ENCODE results near the gene OR2H1.

OR2H1 gene

DNA sequence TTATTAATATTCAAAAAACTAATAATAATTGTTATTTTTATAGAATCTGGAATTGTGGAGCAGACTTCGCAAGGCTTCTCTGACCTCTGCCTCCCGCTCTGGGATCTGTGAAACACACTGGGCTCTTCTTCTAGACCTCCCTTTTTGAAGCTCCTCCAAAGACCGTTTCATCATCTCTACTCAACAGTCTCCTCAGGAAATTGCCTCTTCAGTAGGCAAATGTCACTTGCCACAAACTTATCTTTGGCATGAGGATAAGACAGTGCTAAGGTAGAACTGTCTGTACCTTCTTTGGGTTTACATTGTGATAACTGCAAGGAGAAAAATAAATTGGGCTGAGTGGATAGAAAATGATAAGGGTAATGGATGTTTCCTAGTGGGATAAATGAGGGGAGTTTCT, 33.1 kb downstream of the OR2H1 start:
- H3K79me2 ChIP-seq (ENCODE audit: control insufficient read depth, low read length): no peaks in the 10 kb centered on the region
- H3K27ac ChIP-seq (ENCODE audit: low read depth, low read length): no peak overlapping the region
- H3K36me3 ChIP-seq (ENCODE audit: control insufficient read depth, low read length): no peaks in the 10 kb centered on the region
- H3K4me3 ChIP-seq (ENCODE audit: low read length): no peak overlapping the region
- no peak overlapping the region for H3K4me2 ChIP-seq (ENCODE audit: low read length)
- TF ChIP-seq, protein P1, sequence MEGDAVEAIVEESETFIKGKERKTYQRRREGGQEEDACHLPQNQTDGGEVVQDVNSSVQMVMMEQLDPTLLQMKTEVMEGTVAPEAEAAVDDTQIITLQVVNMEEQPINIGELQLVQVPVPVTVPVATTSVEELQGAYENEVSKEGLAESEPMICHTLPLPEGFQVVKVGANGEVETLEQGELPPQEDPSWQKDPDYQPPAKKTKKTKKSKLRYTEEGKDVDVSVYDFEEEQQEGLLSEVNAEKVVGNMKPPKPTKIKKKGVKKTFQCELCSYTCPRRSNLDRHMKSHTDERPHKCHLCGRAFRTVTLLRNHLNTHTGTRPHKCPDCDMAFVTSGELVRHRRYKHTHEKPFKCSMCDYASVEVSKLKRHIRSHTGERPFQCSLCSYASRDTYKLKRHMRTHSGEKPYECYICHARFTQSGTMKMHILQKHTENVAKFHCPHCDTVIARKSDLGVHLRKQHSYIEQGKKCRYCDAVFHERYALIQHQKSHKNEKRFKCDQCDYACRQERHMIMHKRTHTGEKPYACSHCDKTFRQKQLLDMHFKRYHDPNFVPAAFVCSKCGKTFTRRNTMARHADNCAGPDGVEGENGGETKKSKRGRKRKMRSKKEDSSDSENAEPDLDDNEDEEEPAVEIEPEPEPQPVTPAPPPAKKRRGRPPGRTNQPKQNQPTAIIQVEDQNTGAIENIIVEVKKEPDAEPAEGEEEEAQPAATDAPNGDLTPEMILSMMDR (IDR thresholded peaks at IDR 0.05; ENCODE audit: low read depth, low read length, poor library complexity, severe bottlenecking): no peak
- no peak for TF ChIP-seq EZH2phosphoT487 (IDR thresholded peaks at IDR 0.05; ENCODE audit: borderline replicate concordance, low read length)
- no peaks in the 10 kb centered on the region for H3K4me1 ChIP-seq (ENCODE audit: control insufficient read depth, low read length)
- H4K20me1 ChIP-seq (ENCODE audit: control insufficient read depth, insufficient read depth, low read depth, low read length): no peaks in the 10 kb centered on the region
- H3K9me3 ChIP-seq (ENCODE audit: control insufficient read depth, insufficient read depth, low read length): no peaks in the 10 kb centered on the region
- H3K27me3 ChIP-seq (ENCODE audit: control insufficient read depth, low read length): no peaks in the 10 kb centered on the region
- no peaks in the 10 kb centered on the region for H3K9me2 ChIP-seq (replicated peaks; ENCODE audit: control insufficient read depth, low read length)
- H3F3A ChIP-seq (ENCODE audit: control insufficient read depth, insufficient read depth): no peaks in the 10 kb centered on the region

DNA sequence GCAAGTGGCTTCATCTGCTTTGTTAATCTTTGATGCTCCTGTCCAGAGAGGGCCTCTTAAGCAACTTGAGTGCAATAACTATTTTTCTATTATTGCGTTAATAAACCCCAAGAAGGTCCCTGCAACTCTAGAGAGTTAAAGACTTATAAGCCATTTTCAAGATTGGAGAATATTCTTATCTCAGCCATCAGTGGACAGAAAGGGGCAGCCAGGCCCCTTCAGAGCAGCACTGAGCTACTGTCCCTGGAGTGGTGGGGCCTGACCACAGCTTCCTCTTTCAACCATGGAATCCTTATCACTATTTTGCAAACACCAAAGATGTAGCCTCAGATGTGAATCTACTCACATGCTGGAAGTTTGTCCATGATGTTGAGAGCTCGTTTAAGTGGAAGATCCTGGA, 33.6 kb downstream of the OR2H1 start:
- Histone ChIP-seq H3K4me3 (ENCODE audit: low read length) (no peak overlapping the region), H3K36me3 (ENCODE audit: control insufficient read depth, low read length) (no peaks in the 10 kb centered on the region), H3K9me3 (ENCODE audit: control insufficient read depth, insufficient read depth, low read length) (no peaks in the 10 kb centered on the region), H3K4me2 (ENCODE audit: low read length) (no peak overlapping the region), H3K79me2 (ENCODE audit: control insufficient read depth, low read length) (no peaks in the 10 kb centered on the region), H4K20me1 (ENCODE audit: control insufficient read depth, insufficient read depth, low read depth, low read length) (no peaks in the 10 kb centered on the region), H3K27ac (ENCODE audit: low read depth, low read length) (no peak overlapping the region), H3K9me2 (replicated peaks; ENCODE audit: control insufficient read depth, low read length) (no peaks in the 10 kb centered on the region), H3K27me3 (ENCODE audit: control insufficient read depth, low read length) (no peaks in the 10 kb centered on the region), H3K4me1 (ENCODE audit: control insufficient read depth, low read length) (no peaks in the 10 kb centered on the region), H3F3A (ENCODE audit: control insufficient read depth, insufficient read depth) (no peaks in the 10 kb centered on the region)
- TF ChIP-seq, protein P1 (IDR thresholded peaks at IDR 0.05; ENCODE audit: low read depth, low read length, poor library complexity, severe bottlenecking): no peak
- no peak for TF ChIP-seq EZH2phosphoT487 (IDR thresholded peaks at IDR 0.05; ENCODE audit: borderline replicate concordance, low read length)

DNA sequence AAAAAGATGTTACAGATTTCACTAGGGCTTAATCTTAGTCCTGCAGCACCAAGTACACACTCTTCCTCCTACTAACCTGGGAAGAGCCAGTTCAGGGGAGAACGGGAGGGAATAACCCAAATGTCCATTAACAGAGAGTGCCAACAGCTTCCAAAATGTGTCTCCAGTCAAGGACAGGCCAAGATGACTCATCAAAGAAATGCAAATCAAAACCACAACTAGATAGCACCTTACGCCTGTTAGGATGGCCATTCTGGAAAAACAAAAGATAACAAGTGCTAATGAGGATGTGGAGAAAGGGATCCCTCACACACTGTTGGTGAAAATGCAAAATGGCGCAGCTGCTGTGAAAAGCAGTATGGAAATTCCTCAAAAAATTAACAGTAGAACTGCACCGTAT, 34.6 kb downstream of the OR2H1 start:
- no peak overlapping the region for H3K4me3 ChIP-seq (ENCODE audit: low read length)
- no peaks in the 10 kb centered on the region for H3K4me1 ChIP-seq (ENCODE audit: control insufficient read depth, low read length)
- no peaks in the 10 kb centered on the region for H3K9me2 ChIP-seq (replicated peaks; ENCODE audit: control insufficient read depth, low read length)
- H3K4me2 ChIP-seq (ENCODE audit: low read length): no peak overlapping the region
- H3K27ac ChIP-seq (ENCODE audit: low read depth, low read length): no peak overlapping the region
- H3F3A ChIP-seq (ENCODE audit: control insufficient read depth, insufficient read depth): no peaks in the 10 kb centered on the region
- H3K36me3 ChIP-seq (ENCODE audit: control insufficient read depth, low read length): no peaks in the 10 kb centered on the region
- no peak for TF ChIP-seq EZH2phosphoT487 (IDR thresholded peaks at IDR 0.05; ENCODE audit: borderline replicate concordance, low read length)
- TF ChIP-seq, protein P1 (IDR thresholded peaks at IDR 0.05; ENCODE audit: low read depth, low read length, poor library complexity, severe bottlenecking): no peak
- H3K9me3 ChIP-seq (ENCODE audit: control insufficient read depth, insufficient read depth, low read length): no peaks in the 10 kb centered on the region
- H3K27me3 ChIP-seq (ENCODE audit: control insufficient read depth, low read length): no peaks in the 10 kb centered on the region
- no peaks in the 10 kb centered on the region for H4K20me1 ChIP-seq (ENCODE audit: control insufficient read depth, insufficient read depth, low read depth, low read length)
- H3K79me2 ChIP-seq (ENCODE audit: control insufficient read depth, low read length): no peaks in the 10 kb centered on the region

DNA sequence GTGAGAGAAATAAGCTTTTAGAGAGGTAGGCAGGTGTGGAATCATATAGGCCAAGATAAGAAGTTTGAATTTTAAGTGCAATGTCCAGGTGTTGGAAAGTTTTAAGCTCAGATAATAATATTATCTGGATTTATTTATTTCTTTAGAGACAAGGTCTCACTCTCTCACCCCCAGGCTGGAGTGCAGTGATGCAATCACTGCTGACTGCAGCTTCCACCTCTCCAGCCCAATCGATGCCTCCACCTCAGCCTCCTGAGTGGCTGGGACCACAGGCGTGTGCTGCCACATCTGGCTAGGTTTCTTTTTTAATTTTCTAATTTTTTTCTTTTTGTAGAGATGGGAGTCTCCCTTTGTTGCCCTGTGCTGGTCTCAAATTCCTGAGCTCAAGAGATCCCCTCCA, 36.3 kb downstream of the OR2H1 start:
- Histone ChIP-seq H3K4me2 (ENCODE audit: low read length) (no peak overlapping the region), H3K4me3 (ENCODE audit: low read length) (no peak overlapping the region), H3K79me2 (ENCODE audit: control insufficient read depth, low read length) (no peaks in the 10 kb centered on the region), H3F3A (ENCODE audit: control insufficient read depth, insufficient read depth) (no peaks in the 10 kb centered on the region), H3K9me2 (replicated peaks; ENCODE audit: control insufficient read depth, low read length) (no peaks in the 10 kb centered on the region), H3K27me3 (ENCODE audit: control insufficient read depth, low read length) (no peaks in the 10 kb centered on the region), H3K9me3 (ENCODE audit: control insufficient read depth, insufficient read depth, low read length) (no peaks in the 10 kb centered on the region), H3K4me1 (ENCODE audit: control insufficient read depth, low read length) (no peaks in the 10 kb centered on the region), H4K20me1 (ENCODE audit: control insufficient read depth, insufficient read depth, low read depth, low read length) (no peaks in the 10 kb centered on the region), H3K27ac (ENCODE audit: low read depth, low read length) (no peak overlapping the region), H3K36me3 (ENCODE audit: control insufficient read depth, low read length) (no peaks in the 10 kb centered on the region)
- TF ChIP-seq, protein P1 (IDR thresholded peaks at IDR 0.05; ENCODE audit: low read depth, low read length, poor library complexity, severe bottlenecking): no peak
- no peak for TF ChIP-seq EZH2phosphoT487 (IDR thresholded peaks at IDR 0.05; ENCODE audit: borderline replicate concordance, low read length)
